GM04503 (cell line): ENCODE results near the gene IRX3.
"Not testable (repeated sequence)": the region's sequence is repeated elsewhere in the genome, so short reads cannot be mapped to it uniquely, and the experiment has no call there.

Experiments
- DNase-seq: peaks from one replicate; pipeline ENCODE4 v3.0.0-alpha.2; 2012; ENCODE audit warnings: low read depth

The IRX3 gene

DNA sequence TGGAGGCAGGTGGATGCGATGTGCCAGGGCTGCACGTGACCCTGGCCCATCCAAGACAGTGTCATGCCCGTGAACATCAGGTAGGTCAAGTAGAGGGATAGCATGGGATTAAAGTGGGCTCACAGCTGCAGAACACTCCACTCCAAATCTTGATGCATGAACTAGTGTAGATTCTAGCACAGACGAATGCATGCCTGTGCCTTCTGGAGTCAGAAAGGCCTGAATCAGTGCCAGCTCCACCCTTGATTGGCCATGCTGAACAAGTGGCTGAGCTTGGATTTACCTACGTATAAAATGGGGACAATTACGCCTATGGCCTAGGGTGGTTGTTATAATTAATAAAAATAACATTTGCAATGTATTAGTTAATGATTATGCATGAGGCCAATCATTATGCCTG lies 10.6 kb downstream of the IRX3 start:
- DNase-seq, result no peak

DNA sequence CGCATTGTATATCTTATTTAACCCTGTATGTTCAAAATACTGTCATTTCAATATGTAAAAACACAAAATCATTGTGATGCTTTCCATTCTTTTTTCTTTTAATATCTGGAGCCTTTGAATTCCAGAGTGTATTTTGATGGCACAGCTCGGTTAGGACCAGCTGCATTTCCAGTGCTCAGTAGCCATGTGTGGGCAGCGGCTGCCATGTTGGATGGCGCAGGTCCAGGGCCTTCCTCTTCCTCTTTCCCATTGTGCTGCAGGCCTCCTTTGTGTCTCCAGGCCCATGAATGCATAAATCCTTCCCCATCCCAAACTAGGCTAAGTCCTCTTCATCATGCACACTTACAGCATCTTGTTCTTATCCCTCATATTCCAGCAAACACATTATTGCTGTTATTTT lies 13.0 kb downstream of the IRX3 start:
- DNase-seq, result no peak

DNA sequence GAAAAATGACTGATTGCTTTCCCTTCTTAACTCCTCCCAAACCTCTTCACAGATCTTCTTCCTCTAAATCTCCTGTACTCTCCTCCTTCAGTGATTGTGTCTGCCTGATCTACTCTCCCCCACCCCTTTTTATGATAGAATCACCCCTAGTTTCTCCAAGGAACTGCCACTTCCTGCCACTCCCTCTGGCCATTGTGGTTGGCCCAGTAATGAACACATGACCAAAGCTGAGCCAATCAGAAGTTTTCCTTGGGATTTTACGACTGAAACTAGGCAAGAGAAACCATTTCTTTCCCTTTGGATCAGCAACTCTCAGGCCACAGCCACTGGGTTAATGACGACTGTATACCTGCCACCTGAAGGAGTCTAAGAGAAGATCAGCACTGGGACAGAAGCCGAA lies 15.9 kb downstream of the IRX3 start:
- DNase-seq, result no peak

DNA sequence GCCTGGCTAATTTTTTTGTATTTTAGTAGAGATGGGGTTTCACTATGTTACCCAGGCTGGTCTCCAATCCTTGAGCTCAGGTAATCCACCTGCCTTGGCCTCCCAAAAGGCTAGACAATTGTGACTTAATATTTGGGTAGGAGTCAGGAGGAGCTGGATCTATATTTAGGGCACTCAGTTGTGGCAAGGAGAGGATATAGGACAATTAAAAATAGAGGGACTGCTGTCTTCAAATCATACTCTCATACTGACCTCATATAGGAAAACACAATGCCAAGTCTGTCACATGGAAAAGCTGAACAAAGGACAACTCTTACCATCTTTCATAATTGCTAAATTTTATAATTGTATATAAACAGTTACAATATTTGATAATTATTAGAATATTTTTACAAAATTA lies 17.1 kb downstream of the IRX3 start:
- DNase-seq, result no peak

DNA sequence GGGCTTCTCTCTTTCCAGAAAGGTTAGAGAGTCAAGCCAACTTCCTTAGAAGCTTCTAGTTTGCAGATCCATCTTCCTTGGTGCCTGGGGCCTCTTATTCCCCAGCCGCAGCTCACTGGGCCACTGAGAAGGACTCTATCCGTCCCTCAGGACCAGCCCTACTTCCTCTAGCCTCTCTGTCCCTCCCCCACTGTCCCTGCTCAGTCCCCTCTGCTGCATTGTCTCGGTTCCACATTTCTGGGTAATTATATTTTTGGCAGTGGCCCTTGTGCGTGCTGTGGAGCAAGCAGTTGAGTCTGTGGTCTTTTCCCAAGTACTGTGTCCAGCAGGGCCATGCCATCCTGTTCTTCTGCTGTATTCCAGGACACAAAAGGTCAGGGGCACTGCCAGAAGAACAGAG lies 17.8 kb downstream of the IRX3 start:
- no peak for DNase-seq

GRCh38 chr16:54268340-54268739 lies 18.2 kb downstream of the IRX3 start:
- no peak for DNase-seq

- DNase-seq, result no peak
Measured at GRCh38 chr16:54266363-54266955, 20.1 kb downstream of the IRX3 start.

GRCh38 chr16:54265575-54266107 lies 20.9 kb downstream of the IRX3 start:
- no peak for DNase-seq

DNA sequence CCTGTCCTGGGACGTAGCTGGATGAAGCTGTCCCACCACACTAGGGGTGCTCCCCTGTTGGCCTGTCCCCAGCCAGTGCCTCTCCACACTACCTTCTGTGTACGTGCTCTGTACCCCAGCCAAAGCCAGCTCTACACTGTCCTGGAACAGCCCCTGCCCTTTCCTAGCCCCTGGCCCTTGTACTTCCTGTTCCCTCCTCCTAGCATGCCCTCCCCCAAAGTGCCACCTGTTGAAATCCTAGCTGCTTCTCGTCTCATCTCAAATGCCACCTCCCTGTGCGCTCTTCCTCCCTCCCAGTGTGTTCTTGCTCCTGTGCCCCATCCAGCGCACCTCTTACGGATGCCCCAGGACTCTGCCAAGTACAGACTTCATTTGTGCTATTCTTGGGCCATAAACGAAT lies 33.5 kb downstream of the IRX3 start:
- DNase-seq, result no peak

- DNase-seq, result no peak
Measured at GRCh38 chr16:54248863-54249710, 37.5 kb downstream of the IRX3 start.

DNA sequence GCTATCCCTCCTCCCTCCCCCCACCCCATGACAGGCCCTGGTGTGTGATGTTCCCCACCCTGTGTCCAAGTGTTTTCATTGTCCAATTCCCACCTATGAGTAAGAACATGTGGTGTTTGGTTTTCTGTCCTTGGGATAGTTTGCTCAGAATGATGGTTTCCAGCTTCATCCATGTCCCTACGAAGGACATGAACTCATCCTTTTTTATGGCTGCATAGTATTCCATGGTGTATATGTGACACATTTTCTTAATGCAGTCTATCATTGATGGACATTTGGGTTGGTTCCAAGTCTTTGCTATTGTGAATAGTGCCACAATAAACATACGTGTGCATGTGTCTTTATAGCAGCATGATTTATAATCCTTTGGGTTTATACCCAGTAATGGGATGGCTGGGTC lies 38.9 kb downstream of the IRX3 start:
- DNase-seq, result not testable (repeated sequence)

DNA sequence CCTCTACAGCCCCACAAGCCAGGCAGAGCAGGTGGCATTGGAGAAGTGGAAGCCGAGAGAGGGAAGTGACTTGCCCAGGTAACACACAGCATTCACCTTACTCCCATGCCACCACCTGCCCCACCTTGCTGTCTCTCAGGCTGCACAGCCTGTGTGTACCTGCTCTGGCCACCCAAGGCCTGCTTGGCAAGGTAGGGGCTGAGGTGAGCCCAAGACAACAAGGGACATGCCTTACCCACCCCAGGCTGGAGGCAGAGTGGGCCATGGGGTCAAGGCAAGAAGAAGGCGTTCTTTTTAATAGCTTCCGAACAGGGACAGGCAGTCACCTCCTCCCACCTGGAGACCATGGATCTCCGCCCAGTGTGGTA lies 40.1 kb downstream of the IRX3 start:
- no peak for DNase-seq

GRCh38 chr16:54245788-54246453 lies 40.7 kb downstream of the IRX3 start:
- DNase-seq, result no peak

GRCh38 chr16:54244061-54244886 lies 42.3 kb downstream of the IRX3 start:
- no peak for DNase-seq

GRCh38 chr16:54243202-54243601 lies 43.4 kb downstream of the IRX3 start:
- no peak for DNase-seq

- no peak for DNase-seq
Measured at GRCh38 chr16:54242199-54242598, 44.4 kb downstream of the IRX3 start.

DNA sequence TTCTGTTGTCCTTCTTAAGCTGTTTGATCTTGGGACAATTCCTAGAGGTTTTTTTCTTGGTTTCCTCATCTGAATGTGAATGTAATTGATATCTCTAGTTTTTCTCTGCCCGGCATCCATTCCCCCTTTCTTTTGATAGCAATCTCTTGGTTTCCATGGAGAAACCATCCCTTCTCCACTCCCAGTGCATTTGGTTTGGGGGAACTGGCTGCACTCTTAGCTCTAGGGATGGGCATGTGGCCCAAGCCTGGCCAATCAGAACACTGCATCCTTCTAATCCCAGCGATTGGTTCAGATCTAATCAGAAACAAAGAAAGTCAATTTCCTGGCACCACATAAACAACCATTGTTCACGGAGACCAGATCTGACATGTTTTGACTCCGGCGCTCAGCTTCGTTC lies 45.1 kb downstream of the IRX3 start:
- DNase-seq, result no peak

DNA sequence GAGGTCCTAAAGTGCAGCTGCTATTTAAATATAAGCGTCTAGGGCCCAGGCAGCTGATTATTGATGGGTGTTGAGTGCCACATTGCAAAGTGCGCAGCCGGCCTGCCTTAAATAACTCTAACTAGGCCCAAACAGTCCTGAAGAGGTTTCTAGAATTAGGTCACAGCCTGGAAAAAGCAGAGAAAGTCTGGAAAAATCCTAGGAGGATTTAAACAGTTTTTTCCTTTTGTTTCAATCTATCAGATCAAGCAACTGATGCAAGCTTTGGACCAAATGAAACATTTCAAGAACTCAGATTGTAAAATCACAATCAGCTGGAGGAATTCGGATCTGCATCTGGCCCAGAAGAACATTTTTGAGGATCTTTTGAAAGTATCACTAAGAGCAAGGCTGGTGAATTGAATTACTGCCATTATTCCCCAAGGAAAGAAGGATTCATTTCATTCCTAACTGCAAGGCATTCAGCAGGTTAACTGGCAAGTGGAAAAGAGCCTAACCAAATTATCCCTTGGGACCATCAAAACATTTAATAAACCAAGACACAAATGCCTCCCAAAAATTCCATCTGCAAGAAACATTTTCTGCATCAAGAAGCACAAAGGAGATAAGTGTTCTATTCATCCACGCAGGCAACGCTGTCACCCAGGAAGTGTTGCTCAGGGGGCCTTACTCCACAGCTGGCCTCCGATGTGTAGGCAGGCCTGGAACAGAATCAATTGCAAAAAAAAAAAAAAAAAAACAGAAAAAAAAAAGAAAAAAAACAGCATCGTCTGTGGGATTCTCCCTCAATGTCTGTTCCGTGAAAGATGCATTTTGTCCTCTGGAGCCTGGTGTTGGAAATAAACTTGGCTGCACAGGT lies 46.1 kb downstream of the IRX3 start:
- peak; percentile 37 for DNase-seq

- DNase-seq, result no peak
Measured at GRCh38 chr16:54239456-54239855, 47.1 kb downstream of the IRX3 start.

DNA sequence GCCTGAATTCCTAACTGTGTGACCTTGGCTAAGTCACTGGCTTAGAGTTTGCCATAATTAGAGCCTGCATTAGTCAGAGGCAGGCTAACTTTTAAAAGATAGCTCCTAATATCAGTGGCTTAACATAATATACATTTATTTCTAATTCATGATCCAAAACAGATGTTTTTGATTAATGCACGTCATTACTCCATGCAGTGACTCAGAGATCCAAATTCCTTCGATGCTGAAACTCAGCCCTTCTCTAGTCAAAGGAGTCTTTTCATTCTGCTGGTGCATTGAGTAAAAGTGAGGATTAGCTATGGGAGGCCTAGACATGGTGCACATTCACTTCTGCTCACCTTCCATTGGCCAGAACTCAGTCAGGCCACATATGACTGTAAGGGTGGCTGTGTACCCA lies 49.8 kb downstream of the IRX3 start:
- peak; percentile 25 for DNase-seq

DNA sequence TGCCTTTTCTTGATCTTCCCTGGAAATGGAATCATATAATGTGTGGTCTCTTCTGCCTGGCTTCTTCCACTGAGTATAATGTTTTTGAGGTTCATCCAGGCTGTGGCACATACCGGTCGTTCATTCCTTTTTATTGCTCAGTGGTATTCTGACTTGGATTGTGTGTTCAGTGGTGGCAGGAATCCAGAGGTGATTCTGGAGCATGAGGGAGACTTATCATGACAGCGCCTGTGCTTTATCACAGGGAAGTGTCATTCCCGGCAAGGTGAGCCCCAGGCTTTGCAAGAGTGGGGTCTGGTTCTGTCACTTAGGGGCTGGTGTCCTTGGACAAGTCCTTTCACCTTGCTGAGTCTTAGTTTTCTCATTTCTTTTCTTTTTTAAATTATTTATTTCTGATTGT lies 53.0 kb downstream of the IRX3 start:
- no peak for DNase-seq
